Peyer's patch (tissue), 4 donors: ENCODE results near the gene EGLN3.

Experiments used
- POLR2A ChIP-seq, 2 donors: fragments of 450-650 bp; IDR thresholded peaks; one replicate each; pipeline ENCODE4 v1.5.1; 2017; ENCODE audit warnings: antibody characterized with exemption in 2 of 2, mild to moderate bottlenecking in 2 of 2, moderate library complexity in 2 of 2
- TF ChIP-seq, protein P1 (sequence below), 6 experiments: fragments of 450-650 bp in 4 of 6; fragments of 200-600 bp in 2 of 6; sonication (generic) in 1 of 6; IDR thresholded peaks; one replicate each; pipeline ENCODE4 v1.5.1; 2017 to 2019; ENCODE audit warnings: antibody characterized with exemption in 6 of 6, mild to moderate bottlenecking in 3 of 6, moderate library complexity in 1 of 6

DNA sequence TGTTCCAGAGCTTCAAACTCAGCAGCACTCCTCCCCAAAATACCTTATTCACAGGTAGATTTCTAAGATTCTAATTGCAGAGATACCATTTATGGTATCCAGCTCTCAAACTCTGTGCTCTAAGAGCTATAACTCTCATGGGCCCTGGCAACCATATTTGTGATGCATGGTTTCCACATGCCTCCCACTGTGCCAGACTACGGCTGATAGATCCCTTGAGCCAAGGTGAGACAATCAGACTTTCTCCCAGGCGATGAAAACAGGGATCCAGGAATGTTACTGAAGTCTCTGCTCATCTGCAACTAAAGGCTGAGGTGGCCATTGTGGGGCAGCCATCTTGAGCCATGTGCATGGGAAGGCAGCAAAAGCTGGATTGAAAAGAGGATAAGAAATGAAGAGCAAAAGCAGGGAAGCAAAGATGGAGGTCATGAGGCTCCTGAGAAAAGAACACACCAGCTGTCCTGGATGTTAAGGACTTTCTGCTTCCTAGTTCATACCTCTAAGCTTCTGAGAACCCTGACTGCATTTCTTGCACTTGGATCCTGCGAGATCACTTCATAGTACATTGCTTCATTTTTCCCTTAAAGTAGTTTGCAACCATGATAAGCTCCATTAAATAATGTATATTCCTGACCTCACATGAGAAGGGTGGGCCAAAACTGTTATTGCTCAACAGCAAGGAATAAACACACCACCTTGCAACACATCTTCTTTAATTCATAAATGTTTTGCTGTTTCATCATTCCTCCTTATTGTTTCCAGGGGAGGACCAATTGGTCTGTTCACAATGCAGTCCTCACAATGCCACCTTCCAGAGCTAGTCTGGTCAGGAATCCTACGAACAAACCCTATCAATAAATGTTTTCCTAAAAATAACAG, 5.4 kb downstream of the EGLN3 start:
- TF ChIP-seq, protein P1, sequence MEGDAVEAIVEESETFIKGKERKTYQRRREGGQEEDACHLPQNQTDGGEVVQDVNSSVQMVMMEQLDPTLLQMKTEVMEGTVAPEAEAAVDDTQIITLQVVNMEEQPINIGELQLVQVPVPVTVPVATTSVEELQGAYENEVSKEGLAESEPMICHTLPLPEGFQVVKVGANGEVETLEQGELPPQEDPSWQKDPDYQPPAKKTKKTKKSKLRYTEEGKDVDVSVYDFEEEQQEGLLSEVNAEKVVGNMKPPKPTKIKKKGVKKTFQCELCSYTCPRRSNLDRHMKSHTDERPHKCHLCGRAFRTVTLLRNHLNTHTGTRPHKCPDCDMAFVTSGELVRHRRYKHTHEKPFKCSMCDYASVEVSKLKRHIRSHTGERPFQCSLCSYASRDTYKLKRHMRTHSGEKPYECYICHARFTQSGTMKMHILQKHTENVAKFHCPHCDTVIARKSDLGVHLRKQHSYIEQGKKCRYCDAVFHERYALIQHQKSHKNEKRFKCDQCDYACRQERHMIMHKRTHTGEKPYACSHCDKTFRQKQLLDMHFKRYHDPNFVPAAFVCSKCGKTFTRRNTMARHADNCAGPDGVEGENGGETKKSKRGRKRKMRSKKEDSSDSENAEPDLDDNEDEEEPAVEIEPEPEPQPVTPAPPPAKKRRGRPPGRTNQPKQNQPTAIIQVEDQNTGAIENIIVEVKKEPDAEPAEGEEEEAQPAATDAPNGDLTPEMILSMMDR (IDR thresholded peaks at IDR 0.05) = no peak
- no peak for TF ChIP-seq POLR2A (IDR thresholded peaks at IDR 0.05)
